Liver (tissue), 3 donors: ENCODE data around the gene SCN2A.

Experiments used
- CTCF ChIP-seq: fragments of 150-350 bp; IDR thresholded peaks from 2 replicates; pipeline ENCODE4 v1.5.1; 2017; ENCODE audit warnings: improper control_type of control experiment, low read depth, low read length; ENCODE audit not compliant: missing input control
- JUND ChIP-seq, 2 donors: IDR thresholded peaks; 2 replicates each; pipeline ENCODE4 v1.6.1; 2016; ENCODE audit warnings: antibody characterized with exemption in 2 of 2
- MAX ChIP-seq: IDR thresholded peaks from 2 replicates; pipeline ENCODE4 v1.6.1; 2016; ENCODE audit warnings: antibody characterized with exemption
- RAD21 ChIP-seq, 2 donors: IDR thresholded peaks; 2 replicates each; pipeline ENCODE4 v1.6.1; 2016; ENCODE audit warnings: antibody characterized with exemption in 2 of 2, mild to moderate bottlenecking in 2 of 2
- REST ChIP-seq: IDR thresholded peaks from 2 replicates; pipeline ENCODE4 v1.6.1; 2016; ENCODE audit warnings: antibody characterized with exemption, mild to moderate bottlenecking
- TAF1 ChIP-seq: conservative IDR thresholded peaks from 2 replicates; pipeline ENCODE4 v1.6.1; 2016; ENCODE audit warnings: antibody characterized with exemption, mild to moderate bottlenecking
- YY1 ChIP-seq: IDR thresholded peaks from 2 replicates; pipeline ENCODE4 v1.6.1; 2016; ENCODE audit warnings: antibody characterized with exemption, mild to moderate bottlenecking
- ZBTB33 ChIP-seq: IDR thresholded peaks from 2 replicates; pipeline ENCODE4 v1.6.1; 2016; ENCODE audit warnings: antibody characterized with exemption
- donor health status: healthy.
- donor health status: healthy.

GRCh38 chr2:165227571-165227970, 11.6 kb upstream of the SCN2A start:
- TF ChIP-seq ZBTB33: no peak
- TF ChIP-seq CTCF: no peak
- TF ChIP-seq JUND (IDR thresholded peaks at IDR 0.05): no peak
- TF ChIP-seq YY1: no peak
- no peak for TF ChIP-seq TAF1
- no peak for TF ChIP-seq RAD21 (IDR thresholded peaks at IDR 0.05)
- no peak for TF ChIP-seq REST
- no peak for TF ChIP-seq MAX
